ENCODE data around the gene SELENON.

Gene SELENON

GRCh38 chr1:25794325-25794724 lies 5.7 kb upstream of the SELENON start:
- DNase-seq: no peak

GRCh38 chr1:25795211-25795610 lies 4.8 kb upstream of the SELENON start:
- DNase-seq: no peak

GRCh38 chr1:25795946-25796810 lies 3.8 kb upstream of the SELENON start:
- peak; percentile 72 for DNase-seq

- peak; percentile 83 for DNase-seq
Measured at GRCh38 chr1:25796811-25797458, 3.1 kb upstream of the SELENON start.

- DNase-seq: no peak
Measured at GRCh38 chr1:25797939-25798338, 2.1 kb upstream of the SELENON start.

GRCh38 chr1:25798666-25799351 lies 1.2 kb upstream of the SELENON start:
- no peak for DNase-seq

GRCh38 chr1:25799352-25799934 lies 550 bp upstream of the SELENON start:
- no peak for DNase-seq

GRCh38 chr1:25800703-25801377 lies 847 bp downstream of the SELENON start:
- DNase-seq: no peak

- no peak for DNase-seq
Measured at GRCh38 chr1:25802915-25803314, 2.9 kb downstream of the SELENON start.

- DNase-seq: no peak
Measured at GRCh38 chr1:25803368-25803767, 3.4 kb downstream of the SELENON start.

GRCh38 chr1:25804244-25804963 lies 4.4 kb downstream of the SELENON start:
- no peak for DNase-seq

GRCh38 chr1:25804964-25805862 lies 5.2 kb downstream of the SELENON start:
- no peak for DNase-seq

GRCh38 chr1:25805863-25806225 lies 5.9 kb downstream of the SELENON start:
- DNase-seq: no peak

GRCh38 chr1:25806418-25806817 lies 6.4 kb downstream of the SELENON start:
- no peak for DNase-seq

GRCh38 chr1:25807480-25808390 lies 7.7 kb downstream of the SELENON start:
- no peak for DNase-seq

- no peak for DNase-seq
Measured at GRCh38 chr1:25808481-25809244, 8.7 kb downstream of the SELENON start.

- no peak for DNase-seq
Measured at GRCh38 chr1:25809283-25809926, 9.4 kb downstream of the SELENON start.

- DNase-seq: no peak
Measured at GRCh38 chr1:25809929-25810328, 9.9 kb downstream of the SELENON start.
